IMR-90 (cell line): ENCODE measurements around the gene OR5H14. TPM values are rescaled to one million over a fixed set of nuclear protein-coding genes. Genes with fewer than 3 reads are reported as not detected.

Experiments used
- ATAC-seq: fragments of 200-7000 bp; cut with Tn5 transposase; 2 replicates; pipeline ENCODE4 v1.9.1; 2020; ENCODE audit warnings: low read depth, mild to moderate bottlenecking, moderate library complexity
- BruUV-seq: library from RNA; stranded (reverse); fragments of 400-500 nt; replicated peaks from 2 replicates; lab custom pipeline; 2021; lab: Mats Ljungman, UMichigan
- CTCF ChIA-PET: fragments of 300-600 bp; formaldehyde crosslinking; extraction: SDS; loops from one replicate; lab custom pipeline; 2021; ENCODE audit warnings: antibody characterized with exemption; lab: Yijun Ruan, JAX
- POLR2A ChIA-PET: fragments of 300-600 bp; sonication (Branson Sonifier 250); formaldehyde crosslinking; loops from one replicate; lab custom pipeline; 2022; ENCODE audit warnings: antibody characterized with exemption; ENCODE audit not compliant: unreplicated experiment; lab: Charles Lee
- DNase-seq: peaks from one replicate; pipeline ENCODE4 v3.0.0; 2013
- H2AFZ ChIP-seq: replicated peaks from 2 replicates; pipeline ENCODE3; 2013; ENCODE audit warnings: low read length, mild to moderate bottlenecking; ENCODE audit not compliant: poor library complexity
- H2AK5ac ChIP-seq: 2 replicates; pipeline ENCODE4 v1.6.1; 2013; ENCODE audit warnings: low read depth, low read length, inconsistent platforms
- H2AK9ac ChIP-seq: replicated peaks from 2 replicates; pipeline ENCODE3; 2013; ENCODE audit warnings: mild to moderate bottlenecking, low read depth, low read length, moderate library complexity; ENCODE audit not compliant: poor library complexity
- H2BK120ac ChIP-seq: 2 replicates; pipeline ENCODE4 v1.6.1; 2013; ENCODE audit warnings: low read depth, low read length, inconsistent platforms
- H2BK15ac ChIP-seq: 3 replicates; pipeline ENCODE4 v1.6.1; 2013; ENCODE audit warnings: low read depth, low read length, inconsistent platforms
- H2BK20ac ChIP-seq: 2 replicates; pipeline ENCODE4 v1.6.1; 2013; ENCODE audit warnings: low read depth, mild to moderate bottlenecking, inconsistent platforms, low read length, moderate library complexity
- H2BK5ac ChIP-seq: 2 replicates; pipeline ENCODE4 v1.6.1; 2013; ENCODE audit warnings: mild to moderate bottlenecking, low read depth, low read length, inconsistent platforms; ENCODE audit not compliant: poor library complexity, severe bottlenecking
- H3K14ac ChIP-seq: replicated peaks from 2 replicates; pipeline ENCODE4 v1.6.1; 2013; ENCODE audit warnings: low read depth, low read length, inconsistent platforms
- H3K18ac ChIP-seq: 2 replicates; pipeline ENCODE4 v1.6.1; 2013; ENCODE audit warnings: low read depth, low read length, control low read depth
- H3K23ac ChIP-seq: 2 replicates; pipeline ENCODE4 v1.6.1; 2013; ENCODE audit warnings: low read depth, low read length, inconsistent platforms
- H3K27ac ChIP-seq: 2 replicates; pipeline ENCODE4 v1.5.1; 2013; ENCODE audit warnings: mild to moderate bottlenecking, control low read depth, low read length; ENCODE audit not compliant: insufficient read depth
- H3K27me3 ChIP-seq: 2 replicates; pipeline ENCODE4 v1.6.1; 2013; ENCODE audit warnings: low read length; ENCODE audit not compliant: control insufficient read depth, insufficient read depth
- H3K36me3 ChIP-seq: 2 replicates; pipeline ENCODE4 v1.6.1; 2013; ENCODE audit warnings: low read length, mixed read lengths; ENCODE audit not compliant: control insufficient read depth, insufficient read depth
- H3K4ac ChIP-seq: 2 replicates; pipeline ENCODE4 v1.6.1; 2013; ENCODE audit warnings: low read depth, low read length, inconsistent platforms
- H3K4me1 ChIP-seq: 2 replicates; pipeline ENCODE4 v1.6.1; 2013; ENCODE audit warnings: low read length, mixed read lengths; ENCODE audit not compliant: control insufficient read depth, insufficient read depth
- H3K4me2 ChIP-seq: 2 replicates; pipeline ENCODE4 v1.6.1; 2013; ENCODE audit warnings: low read depth, mild to moderate bottlenecking, control low read depth, low read length, moderate library complexity
- H3K4me3 ChIP-seq: 2 replicates; pipeline ENCODE4 v1.5.1; 2013; ENCODE audit warnings: low read depth, mild to moderate bottlenecking, control low read depth, low read length, moderate library complexity; ENCODE audit not compliant: insufficient read depth
- H3K56ac ChIP-seq: 2 replicates; pipeline ENCODE4 v1.6.1; 2013; ENCODE audit warnings: low read length, inconsistent platforms; ENCODE audit not compliant: insufficient read depth; ENCODE audit errors: extremely low read depth
- H3K79me1 ChIP-seq, 2 experiments: 2 replicates each; pipeline ENCODE4 v1.6.1; 2013; ENCODE audit warnings: low read length in 2 of 2, inconsistent platforms in 1 of 2, low read depth in 1 of 2
- H3K9ac ChIP-seq: 2 replicates; pipeline ENCODE4 v1.6.1; 2013; ENCODE audit warnings: low read depth, low read length, control low read depth
- H3K9me1 ChIP-seq: 2 replicates; pipeline ENCODE4 v1.6.1; 2013; ENCODE audit warnings: low read length, inconsistent platforms; ENCODE audit not compliant: insufficient read depth
- H3K9me3 ChIP-seq: 2 replicates; pipeline ENCODE4 v1.6.1; 2013; ENCODE audit warnings: low read length; ENCODE audit not compliant: control insufficient read depth, insufficient read depth
- H4K20me1 ChIP-seq: 2 replicates; pipeline ENCODE4 v1.6.1; 2013; ENCODE audit warnings: low read length, inconsistent platforms; ENCODE audit not compliant: insufficient read depth
- H4K5ac ChIP-seq: 2 replicates; pipeline ENCODE4 v1.6.1; 2013; ENCODE audit warnings: mild to moderate bottlenecking, low read depth, low read length, control low read depth
- H4K8ac ChIP-seq, 2 experiments: 2 replicates each; pipeline ENCODE4 v1.6.1; 2013; ENCODE audit warnings: low read depth in 2 of 2, low read length in 2 of 2, control low read depth in 1 of 2, inconsistent platforms in 1 of 2
- H4K91ac ChIP-seq: 2 replicates; pipeline ENCODE4 v1.6.1; 2013; ENCODE audit warnings: low read depth, low read length, inconsistent platforms; ENCODE audit not compliant: insufficient read depth
- BHLHE40 ChIP-seq: fragments of 150-350 bp; IDR thresholded peaks from 2 replicates; pipeline ENCODE4 v1.6.1; 2016; ENCODE audit warnings: mild to moderate bottlenecking, low read depth, low read length
- CEBPB ChIP-seq: IDR thresholded peaks from 2 replicates; pipeline ENCODE4 v1.6.1; 2012; ENCODE audit warnings: low read depth, low read length, improper control_type of control experiment
- CHD1 ChIP-seq: IDR thresholded peaks from 2 replicates; pipeline ENCODE4 v1.6.1; 2012; ENCODE audit warnings: low read depth, low read length, improper control_type of control experiment
- CTCF ChIP-seq: conservative IDR thresholded peaks from 2 replicates; pipeline ENCODE4 v1.5.1; 2012; ENCODE audit warnings: mild to moderate bottlenecking, low read depth, low read length, improper control_type of control experiment
- ELK1 ChIP-seq: fragments of 150-350 bp; IDR thresholded peaks from 2 replicates; pipeline ENCODE4 v1.6.1; 2016; ENCODE audit warnings: low read depth, mild to moderate bottlenecking, low read length, moderate library complexity, borderline replicate concordance
- FOS ChIP-seq: fragments of 150-350 bp; IDR thresholded peaks from 2 replicates; pipeline ENCODE4 v1.6.1; 2016; ENCODE audit warnings: low read depth, low read length
- MAFK ChIP-seq: IDR thresholded peaks from 2 replicates; pipeline ENCODE4 v1.6.1; 2012; ENCODE audit warnings: low read depth, low read length, improper control_type of control experiment
- MAZ ChIP-seq: IDR thresholded peaks from 2 replicates; pipeline ENCODE4 v1.6.1; 2012; ENCODE audit warnings: low read depth, mild to moderate bottlenecking, low read length, improper control_type of control experiment, moderate library complexity, borderline replicate concordance
- MXI1 ChIP-seq: IDR thresholded peaks from 2 replicates; pipeline ENCODE4 v1.6.1; 2012; ENCODE audit warnings: low read depth, mild to moderate bottlenecking, low read length, moderate library complexity, borderline replicate concordance
- POLR2A ChIP-seq: IDR thresholded peaks from 2 replicates; pipeline ENCODE4 v1.6.1; 2012; ENCODE audit warnings: mild to moderate bottlenecking, low read depth, low read length
- RAD21 ChIP-seq: IDR thresholded peaks from 2 replicates; pipeline ENCODE4 v1.6.1; 2012; ENCODE audit warnings: low read length, improper control_type of control experiment
- RFX5 ChIP-seq: IDR thresholded peaks from 2 replicates; pipeline ENCODE4 v1.8.0; 2012; ENCODE audit warnings: low read depth, mild to moderate bottlenecking, low read length, moderate library complexity
- SMC3 ChIP-seq: fragments of 150-350 bp; IDR thresholded peaks from 2 replicates; pipeline ENCODE4 v1.6.1; 2016; ENCODE audit warnings: low read depth, mild to moderate bottlenecking, antibody characterized with exemption, low read length, moderate library complexity
- USF2 ChIP-seq: fragments of 150-350 bp; IDR thresholded peaks from 2 replicates; pipeline ENCODE4 v1.6.1; 2017; ENCODE audit warnings: mild to moderate bottlenecking, antibody characterized with exemption, low read length, low read depth
- dilution Hi-C: fragments of 300-500 bp; cut with HindIII; formaldehyde crosslinking; loops from one replicate; pipeline ENCODE4 v1.14.3; 2018; ENCODE audit warnings: low sequenced_read_pairs; ENCODE audit not compliant: unreplicated experiment
- in situ Hi-C: fragments of 300-500 bp; cut with MboI; formaldehyde crosslinking; loops from 3 replicates; pipeline ENCODE4 v1.14.3; 2019; ENCODE audit warnings: low sequenced_read_pairs, inconsistent platforms, mixed read lengths
- intact Hi-C: fragments of 100-400 bp; cut with micrococcal nuclease; formaldehyde crosslinking; loops from 2 replicates; pipeline ENCODE4 v1.10.0; 2022
- polyA plus RNA-seq, 3 experiments: library from polyadenylated mRNA; depleted of rRNA; stranded (reverse); fragments of >200 nt; gene quantifications; 2 replicates each; pipeline ENCODE4 v1.2.3, GENCODE V29; 2012; ENCODE audit warnings: low replicate concordance in 1 of 3
- total RNA-seq: library from RNA; depleted of rRNA; stranded (reverse); fragments of >200 nt; gene quantifications from 2 replicates; pipeline ENCODE4 v1.2.3, GENCODE V29; 2012

OR5H14 gene
- total and polyA plus RNA-seq, 2 of the 4 experiments (the other 2 are of a cell fraction), result not detected

- no peak overlapping the region for H2AFZ ChIP-seq
- H3K9me1 ChIP-seq, result no peaks in the 10 kb centered on the region
- no peak for DNase-seq
- H4K5ac ChIP-seq, result no peak overlapping the region
- H4K20me1 ChIP-seq, result no peaks in the 10 kb centered on the region
- intact Hi-C loops (no loop called here), dilution Hi-C loops (no loop called here), in situ Hi-C loops (no loop called here)
- no peak overlapping the region for H3K4ac ChIP-seq
- CTCF ChIA-PET, result no interaction called here
- no peak overlapping the region for H2BK5ac ChIP-seq
- H3K9ac ChIP-seq, result no peak overlapping the region
- H3K23ac ChIP-seq, result no peak overlapping the region
- no peak overlapping the region for H3K27ac ChIP-seq
- H3K56ac ChIP-seq, result no peak overlapping the region
- H3K4me1 ChIP-seq, result no peaks in the 10 kb centered on the region
- TF ChIP-seq CTCF, result no peak
- no peak for TF ChIP-seq BHLHE40
- no peak for TF ChIP-seq POLR2A
- TF ChIP-seq MXI1, result no peak
- no peak for TF ChIP-seq RAD21
- TF ChIP-seq RFX5, result no peak
- TF ChIP-seq CEBPB, result no peak
- TF ChIP-seq MAFK, result no peak
- no peak for TF ChIP-seq ELK1
- TF ChIP-seq FOS, result no peak
- no peak for TF ChIP-seq USF2
- TF ChIP-seq SMC3, result no peak
- no peak for TF ChIP-seq CHD1
- no peak for TF ChIP-seq MAZ
- POLR2A ChIA-PET, result no interaction called here
- H3K79me1 ChIP-seq, result no peaks in the 10 kb centered on the region
- no peak overlapping the region for H4K8ac ChIP-seq
- no peak overlapping the region for H2BK15ac ChIP-seq
- H2AK5ac ChIP-seq, result no peak overlapping the region
- BruUV-seq, result no TSS peak
- no peak overlapping the region for H4K91ac ChIP-seq
- no peak overlapping the region for H3K18ac ChIP-seq
- no peak overlapping the region for H3K4me2 ChIP-seq
- no peak overlapping the region for H2BK120ac ChIP-seq
- no peak for ATAC-seq
- no peak overlapping the region for H2BK20ac ChIP-seq
- no peaks in the 10 kb centered on the region for H3K27me3 ChIP-seq
- no peaks in the 10 kb centered on the region for H3K36me3 ChIP-seq
- H3K9me3 ChIP-seq, result no peaks in the 10 kb centered on the region
- no peak overlapping the region for H3K14ac ChIP-seq
- no peak overlapping the region for H2AK9ac ChIP-seq
- no peak overlapping the region for H3K4me3 ChIP-seq
Observed at GRCh38 chr3:98140531-98140930, 6.7 kb upstream of the OR5H14 start.
